H9 (cell line): ENCODE data around the gene GLYATL2. TPM values are rescaled to one million over a fixed set of nuclear protein-coding genes. Genes with fewer than 3 reads are reported as not detected.

Source experiments
- DNase-seq: peaks from one replicate; pipeline ENCODE4 v3.0.0-alpha.2; 2017
- H2AFZ ChIP-seq: one replicate; pipeline ENCODE4 v1.6.1; 2013; ENCODE audit warnings: mild to moderate bottlenecking, low read length, control low read depth, moderate library complexity
- H2AK5ac ChIP-seq: 2 replicates; pipeline ENCODE4 v1.6.1; 2013; ENCODE audit warnings: low read length, control low read depth, mixed read lengths; ENCODE audit not compliant: insufficient read length
- H2BK120ac ChIP-seq: one replicate; pipeline ENCODE4 v1.6.1; 2013; ENCODE audit warnings: low read depth, mild to moderate bottlenecking, low read length, control low read depth, inconsistent platforms; ENCODE audit not compliant: poor library complexity, severe bottlenecking
- H2BK12ac ChIP-seq: 2 replicates; pipeline ENCODE4 v1.6.1; 2013; ENCODE audit warnings: low read length, control low read depth, mixed read lengths, low read depth; ENCODE audit not compliant: insufficient read length
- H2BK15ac ChIP-seq: 2 replicates; pipeline ENCODE4 v1.6.1; 2013; ENCODE audit warnings: low read depth, low read length, control low read depth
- H2BK20ac ChIP-seq: one replicate; pipeline ENCODE4 v1.6.1; 2013; ENCODE audit warnings: low read depth, mild to moderate bottlenecking, low read length, control low read depth, inconsistent platforms; ENCODE audit not compliant: poor library complexity, severe bottlenecking
- H2BK5ac ChIP-seq: 2 replicates; pipeline ENCODE4 v1.6.1; 2013; ENCODE audit warnings: low read length, control low read depth, mixed read lengths; ENCODE audit not compliant: insufficient read length
- H3K14ac ChIP-seq: 2 replicates; pipeline ENCODE4 v1.6.1; 2013; ENCODE audit warnings: low read length, control low read depth; ENCODE audit not compliant: insufficient read depth
- H3K18ac ChIP-seq: 2 replicates; pipeline ENCODE4 v1.6.1; 2013; ENCODE audit warnings: low read depth, mild to moderate bottlenecking, mixed read lengths, low read length, control low read depth; ENCODE audit not compliant: insufficient read length
- H3K23ac ChIP-seq: 2 replicates; pipeline ENCODE4 v1.6.1; 2013; ENCODE audit warnings: low read length, control low read depth, mixed read lengths, low read depth; ENCODE audit not compliant: insufficient read length
- H3K23me2 ChIP-seq: 2 replicates; pipeline ENCODE4 v1.6.1; 2013; ENCODE audit warnings: low read depth, mild to moderate bottlenecking, mixed read lengths, low read length, control low read depth; ENCODE audit not compliant: insufficient read length, poor library complexity, severe bottlenecking
- H3K27ac ChIP-seq: 2 replicates; pipeline ENCODE4 v1.5.1; 2013; ENCODE audit warnings: low read length, control low read depth, mixed read lengths, low read depth; ENCODE audit not compliant: insufficient read length
- H3K27me3 ChIP-seq: 2 replicates; pipeline ENCODE4 v1.6.1; 2013; ENCODE audit warnings: low read length, control low read depth, inconsistent platforms; ENCODE audit not compliant: insufficient read depth
- H3K4ac ChIP-seq: 2 replicates; pipeline ENCODE4 v1.6.1; 2013; ENCODE audit warnings: low read depth, mild to moderate bottlenecking, control low read depth, inconsistent platforms, low read length, moderate library complexity
- H3K4me1 ChIP-seq: 2 replicates; pipeline ENCODE4 v1.6.1; 2013; ENCODE audit warnings: low read length, control low read depth, inconsistent platforms; ENCODE audit not compliant: insufficient read depth
- H3K4me2 ChIP-seq: 2 replicates; pipeline ENCODE4 v1.6.1; 2013; ENCODE audit warnings: low read length, control low read depth, mixed read lengths; ENCODE audit not compliant: insufficient read length, insufficient read depth
- H3K56ac ChIP-seq: 2 replicates; pipeline ENCODE4 v1.6.1; 2013; ENCODE audit warnings: low read depth, mild to moderate bottlenecking, mixed read lengths, low read length, control low read depth; ENCODE audit not compliant: insufficient read length
- H3K79me1 ChIP-seq: 2 replicates; pipeline ENCODE4 v1.6.1; 2013; ENCODE audit warnings: low read depth, mild to moderate bottlenecking, moderate library complexity, low read length, control low read depth, inconsistent platforms; ENCODE audit not compliant: insufficient read depth, poor library complexity, severe bottlenecking
- H3K79me2 ChIP-seq: 2 replicates; pipeline ENCODE4 v1.6.1; 2013; ENCODE audit warnings: low read length, control low read depth, inconsistent platforms; ENCODE audit not compliant: insufficient read depth
- H3K9ac ChIP-seq: 2 replicates; pipeline ENCODE4 v1.6.1; 2013; ENCODE audit warnings: low read length, control low read depth, mixed read lengths; ENCODE audit not compliant: insufficient read length; ENCODE audit errors: extremely low read depth
- H3K9me3 ChIP-seq: one replicate; pipeline ENCODE4 v1.6.1; 2013; ENCODE audit warnings: low read depth, low read length, inconsistent platforms; ENCODE audit not compliant: control insufficient read depth
- H3T11ph ChIP-seq: one replicate; pipeline ENCODE4 v1.6.1; 2013; ENCODE audit warnings: mild to moderate bottlenecking, low read length, control low read depth, inconsistent platforms
- H4K20me1 ChIP-seq: one replicate; pipeline ENCODE4 v1.6.1; 2013; ENCODE audit not compliant: control insufficient read depth, insufficient read length, insufficient read depth
- H4K5ac ChIP-seq: 2 replicates; pipeline ENCODE4 v1.6.1; 2013; ENCODE audit warnings: low read depth, mild to moderate bottlenecking, mixed read lengths, low read length, control low read depth; ENCODE audit not compliant: insufficient read length
- H4K8ac ChIP-seq: replicated peaks from 2 replicates; pipeline ENCODE4 v1.6.1; 2013; ENCODE audit warnings: low read length, control low read depth, mixed read lengths, low read depth; ENCODE audit not compliant: insufficient read length
- H4K91ac ChIP-seq: 2 replicates; pipeline ENCODE4 v1.6.1; 2013; ENCODE audit warnings: low read depth, mild to moderate bottlenecking, moderate library complexity, mixed read lengths, low read length, control low read depth; ENCODE audit not compliant: insufficient read length
- H3K27ac Mint-ChIP-seq, 3 experiments: 2 replicates in 2 of 3; 3 replicates in 1 of 3; pipeline ENCODE4 v1.8.0; 2020 to 2021; ENCODE audit warnings: mixed read lengths in 3 of 3, mild to moderate bottlenecking in 1 of 3, moderate library complexity in 1 of 3
- H3K27me3 Mint-ChIP-seq: 2 replicates; pipeline ENCODE4 v1.8.0; 2021; ENCODE audit warnings: low read depth, mild to moderate bottlenecking, moderate library complexity, mixed read lengths
- H3K36me3 Mint-ChIP-seq, 3 experiments: 2 replicates in 2 of 3; 3 replicates in 1 of 3; pipeline ENCODE4 v1.8.0; 2020 to 2021; ENCODE audit warnings: low read depth in 3 of 3, mixed read lengths in 3 of 3; ENCODE audit not compliant: insufficient read depth in 1 of 3
- H3K4me1 Mint-ChIP-seq, 2 experiments: 2 replicates each; pipeline ENCODE4 v1.8.0; 2020; ENCODE audit warnings: mixed read lengths in 2 of 2
- H3K4me3 Mint-ChIP-seq, 2 experiments: 2 replicates in 1 of 2; 3 replicates in 1 of 2; pipeline ENCODE4 v1.8.0; 2020 to 2021; ENCODE audit warnings: mild to moderate bottlenecking in 2 of 2, mixed read lengths in 2 of 2, moderate library complexity in 1 of 2
- H3K9me3 Mint-ChIP-seq, 2 experiments: 2 replicates in 1 of 2; 3 replicates in 1 of 2; pipeline ENCODE4 v1.8.0; 2020; ENCODE audit warnings: mild to moderate bottlenecking in 2 of 2, mixed read lengths in 2 of 2, moderate library complexity in 1 of 2
- WGBS: extraction: QIAGEN DNeasy Blood & Tissue Kit; methylation state at CpG from one replicate; pipeline ENCODE4 v1.1.7; 2013; ENCODE audit warnings: missing lambda C conversion rate, low lambda C conversion rate, mixed read lengths; ENCODE audit not compliant: insufficient read length; ENCODE audit errors: extremely low coverage; 5-methylcytosine and 5-hydroxymethylcytosine counted together
- total RNA-seq: library from RNA; stranded (reverse); gene quantifications from 2 replicates; pipeline ENCODE4 v1.2.1, GENCODE V29; 2021
- TF ChIP-seq, protein P1 (sequence below): fragments of 200-600 bp; sonication (generic); conservative IDR thresholded peaks from 3 replicates; pipeline ENCODE4 v1.8.0; 2021; ENCODE audit warnings: antibody characterized with exemption, mild to moderate bottlenecking

The GLYATL2 gene
- total RNA-seq, 1 experiment from 2014 or later = not detected

- H4K91ac ChIP-seq = no peak overlapping the region
- H3K14ac ChIP-seq = no peak overlapping the region
- no peaks in the 10 kb centered on the region for H3K4me1 ChIP-seq
- peaks cover 89% of the 10 kb centered on the region in 2 experiments for H3K9me3 Mint-ChIP-seq
- H4K8ac ChIP-seq = no peak overlapping the region
- no peaks in the 10 kb centered on the region for H4K20me1 ChIP-seq
- no peaks in the 10 kb centered on the region for H3K79me2 ChIP-seq
- H2BK15ac ChIP-seq = no peak overlapping the region
- no peaks in the 10 kb centered on the region for H3K27me3 ChIP-seq
- TF ChIP-seq, protein P1, sequence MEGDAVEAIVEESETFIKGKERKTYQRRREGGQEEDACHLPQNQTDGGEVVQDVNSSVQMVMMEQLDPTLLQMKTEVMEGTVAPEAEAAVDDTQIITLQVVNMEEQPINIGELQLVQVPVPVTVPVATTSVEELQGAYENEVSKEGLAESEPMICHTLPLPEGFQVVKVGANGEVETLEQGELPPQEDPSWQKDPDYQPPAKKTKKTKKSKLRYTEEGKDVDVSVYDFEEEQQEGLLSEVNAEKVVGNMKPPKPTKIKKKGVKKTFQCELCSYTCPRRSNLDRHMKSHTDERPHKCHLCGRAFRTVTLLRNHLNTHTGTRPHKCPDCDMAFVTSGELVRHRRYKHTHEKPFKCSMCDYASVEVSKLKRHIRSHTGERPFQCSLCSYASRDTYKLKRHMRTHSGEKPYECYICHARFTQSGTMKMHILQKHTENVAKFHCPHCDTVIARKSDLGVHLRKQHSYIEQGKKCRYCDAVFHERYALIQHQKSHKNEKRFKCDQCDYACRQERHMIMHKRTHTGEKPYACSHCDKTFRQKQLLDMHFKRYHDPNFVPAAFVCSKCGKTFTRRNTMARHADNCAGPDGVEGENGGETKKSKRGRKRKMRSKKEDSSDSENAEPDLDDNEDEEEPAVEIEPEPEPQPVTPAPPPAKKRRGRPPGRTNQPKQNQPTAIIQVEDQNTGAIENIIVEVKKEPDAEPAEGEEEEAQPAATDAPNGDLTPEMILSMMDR = no peak
- no peaks in the 10 kb centered on the region for H3K23me2 ChIP-seq
- no CpG with 5 or more reads among the region's 1 CpG for WGBS
- no peak overlapping the region for H3K23ac ChIP-seq
- H3K79me1 ChIP-seq = no peaks in the 10 kb centered on the region
- H3K27ac Mint-ChIP-seq = no peak overlapping the region
- peaks cover 2% of the 10 kb centered on the region for H3K27me3 Mint-ChIP-seq
- no peak overlapping the region for H4K5ac ChIP-seq
- no peak for DNase-seq
- H3K9ac ChIP-seq = no peak overlapping the region
- no peak overlapping the region for H2BK12ac ChIP-seq
- no peak overlapping the region for H3K4me2 ChIP-seq
- H3K4me3 Mint-ChIP-seq = no peak overlapping the region
- H3K36me3 Mint-ChIP-seq = peaks cover 32 to 53% (median 35%) of the 10 kb centered on the region in 3 experiments; a peak in 6 of 7 replicates
- no peak overlapping the region for H2BK120ac ChIP-seq
- H2AK5ac ChIP-seq = no peak overlapping the region
- H3K18ac ChIP-seq = no peak overlapping the region
- H3K56ac ChIP-seq = no peak overlapping the region
- no peak overlapping the region for H3T11ph ChIP-seq
- no peak overlapping the region for H3K27ac ChIP-seq
- no peak overlapping the region for H2BK20ac ChIP-seq
- no peaks in the 10 kb centered on the region for H3K4me1 Mint-ChIP-seq
- H2BK5ac ChIP-seq = no peak overlapping the region
- H3K4ac ChIP-seq = no peak overlapping the region
- peaks cover 17% of the 10 kb centered on the region for H3K9me3 ChIP-seq
- H2AFZ ChIP-seq = no peak overlapping the region
Measured at GRCh38 chr11:58880625-58881024, 36.1 kb upstream of the GLYATL2 start.
